OCI-LY1 (cell line): ENCODE results near the gene GDI1.
"Not testable (repeated sequence)": the region's sequence is repeated elsewhere in the genome, so short reads cannot be mapped to it uniquely, and the experiment has no call there.

Source experiments
- H2AFZ ChIP-seq: fragments of 200-600 bp; sonication (generic), shearing (Covaris generic); 2 replicates; pipeline ENCODE4 v1.6.0; 2014; ENCODE audit warnings: antibody characterized with exemption, mild to moderate bottlenecking, low read length
- H3F3A ChIP-seq: fragments of 200-600 bp; sonication (generic), shearing (Covaris generic); 2 replicates; pipeline ENCODE4 v1.6.0; 2014; ENCODE audit warnings: mild to moderate bottlenecking, antibody characterized with exemption, low read length, moderate library complexity; ENCODE audit not compliant: insufficient read depth
- H3K27ac ChIP-seq: fragments of 200-600 bp; sonication (generic); 2 replicates; pipeline ENCODE4 v1.5.1; 2014; ENCODE audit warnings: low read length, mixed run types, mild to moderate bottlenecking, low read depth; ENCODE audit not compliant: poor library complexity, severe bottlenecking
- H3K27me3 ChIP-seq: fragments of 200-600 bp; sonication (generic); 2 replicates; pipeline ENCODE4 v1.6.0; 2014; ENCODE audit warnings: antibody characterized with exemption, mild to moderate bottlenecking, low read length, moderate library complexity; ENCODE audit not compliant: insufficient read depth
- H3K36me3 ChIP-seq: fragments of 200-600 bp; sonication (generic); 2 replicates; pipeline ENCODE4 v1.6.1; 2014; ENCODE audit warnings: mild to moderate bottlenecking, antibody characterized with exemption, low read length, moderate library complexity, mixed read lengths; ENCODE audit not compliant: insufficient read depth
- H3K4me1 ChIP-seq: fragments of 200-600 bp; sonication (generic); 2 replicates; pipeline ENCODE4 v1.5.1; 2014; ENCODE audit warnings: mild to moderate bottlenecking, low read length, moderate library complexity; ENCODE audit not compliant: insufficient read depth, severe bottlenecking
- H3K4me2 ChIP-seq: fragments of 200-600 bp; sonication (generic), shearing (Covaris generic); 2 replicates; pipeline ENCODE4 v1.6.1; 2014; ENCODE audit warnings: low read length
- H3K4me3 ChIP-seq: fragments of 200-600 bp; sonication (generic); 2 replicates; pipeline ENCODE4 v1.5.1; 2014; ENCODE audit warnings: low read length, low read depth, mild to moderate bottlenecking, mixed read lengths; ENCODE audit not compliant: poor library complexity, severe bottlenecking
- H3K79me2 ChIP-seq: fragments of 200-600 bp; shearing (Covaris generic); 2 replicates; pipeline ENCODE4 v1.6.1; 2016; ENCODE audit warnings: mixed run types, low read length, mixed read lengths; ENCODE audit not compliant: insufficient read depth
- H3K9ac ChIP-seq: fragments of 200-600 bp; sonication (generic), shearing (Covaris generic); 2 replicates; pipeline ENCODE4 v1.6.1; 2014; ENCODE audit warnings: mild to moderate bottlenecking, low read length, mixed read lengths
- H3K9me2 ChIP-seq: fragments of 200-600 bp; sonication (generic), shearing (Covaris generic); 2 replicates; pipeline ENCODE4 v1.6.1; 2014; ENCODE audit warnings: low read depth, mild to moderate bottlenecking, low read length, mixed read lengths
- H3K9me3 ChIP-seq: fragments of 200-600 bp; shearing (Covaris generic); 2 replicates; pipeline ENCODE4 v1.6.1; 2014; ENCODE audit warnings: low read length, mixed read lengths
- H4K20me1 ChIP-seq: fragments of 200-600 bp; sonication (generic), shearing (Covaris generic); 2 replicates; pipeline ENCODE4 v1.6.0; 2016; ENCODE audit warnings: mild to moderate bottlenecking, low read length; ENCODE audit not compliant: insufficient read depth
- CTCF ChIP-seq: fragments of 200-600 bp; sonication (generic), shearing (Covaris generic); IDR thresholded peaks from 2 replicates; pipeline ENCODE4 v1.5.1; 2017; ENCODE audit warnings: mild to moderate bottlenecking, antibody characterized with exemption, low read length, moderate library complexity, mixed read lengths
- EZH2 ChIP-seq: fragments of 200-600 bp; sonication (generic), shearing (Covaris generic); IDR thresholded peaks from 2 replicates; pipeline ENCODE4 v1.8.0; 2017; ENCODE audit warnings: borderline replicate concordance, mixed run types, mild to moderate bottlenecking, antibody characterized with exemption, low read length, moderate library complexity, mixed read lengths

Gene GDI1

GRCh38 chrX:154399527-154400368 lies 37.2 kb upstream of the GDI1 start:
- peaks cover 10% of the 10 kb centered on the region for H3F3A ChIP-seq

GRCh38 chrX:154400369-154400817 lies 36.6 kb upstream of the GDI1 start:
- peak overlapping the region; percentile 95; the same call in 1 of the 2 replicates for H3K4me2 ChIP-seq
- H3K9me3 ChIP-seq, H4K20me1 ChIP-seq, H3K4me3 ChIP-seq, H3K79me2 ChIP-seq, H3K9ac ChIP-seq, H3K9me2 ChIP-seq, H3K27me3 ChIP-seq, H2AFZ ChIP-seq: not testable (repeated sequence)
- peak overlapping the region; percentile 97 for H3K27ac ChIP-seq
- peaks cover 34% of the 10 kb centered on the region for H3K36me3 ChIP-seq
- peaks cover 22% of the 10 kb centered on the region for H3K4me1 ChIP-seq
- H3F3A ChIP-seq, result peaks cover 10% of the 10 kb centered on the region

More at GRCh38 chrX:154399527-154400368, 37.2 kb upstream of the GDI1 start:
- Histone ChIP-seq H3K4me2 (peak overlapping the region; percentile 95), H3K4me3 (peak overlapping the region; percentile 99), H3K27me3 (no peaks in the 10 kb centered on the region), H2AFZ (no peak overlapping the region), H3K4me1 (peaks cover 22% of the 10 kb centered on the region), H3K79me2 (peaks cover 3% of the 10 kb centered on the region; the same call in 1 of the 2 replicates), H3K9me2 (no peaks in the 10 kb centered on the region), H3K9me3 (no peaks in the 10 kb centered on the region), H3K36me3 (peaks cover 34% of the 10 kb centered on the region), H3K9ac (peak overlapping the region; percentile 99), H3K27ac (peak overlapping the region; percentile 97), H4K20me1 (no peaks in the 10 kb centered on the region)
- TF ChIP-seq CTCF (no peak), EZH2 (no peak)

GRCh38 chrX:154401045-154401799 lies 35.7 kb upstream of the GDI1 start:
- H3K79me2 ChIP-seq, result peaks cover 3% of the 10 kb centered on the region; the same call in 1 of the 2 replicates
- H3F3A ChIP-seq, result peaks cover 10% of the 10 kb centered on the region
- peaks cover 34% of the 10 kb centered on the region for H3K36me3 ChIP-seq
- H3K27ac ChIP-seq, result peak overlapping the region; percentile 46
- H4K20me1 ChIP-seq, result no peaks in the 10 kb centered on the region
- no peak overlapping the region for H3K9ac ChIP-seq
- H3K4me3 ChIP-seq, result no peak overlapping the region
- H2AFZ ChIP-seq, result no peak overlapping the region
- H3K27me3 ChIP-seq, result no peaks in the 10 kb centered on the region
- peaks cover 22% of the 10 kb centered on the region for H3K4me1 ChIP-seq
- no peaks in the 10 kb centered on the region for H3K9me2 ChIP-seq
- no peaks in the 10 kb centered on the region for H3K9me3 ChIP-seq
- no peak overlapping the region for H3K4me2 ChIP-seq
- no peak for TF ChIP-seq EZH2
- no peak for TF ChIP-seq CTCF
